GM21390 (cell line): ENCODE data around the gene FCSK.
A peak's percentile ranks its signal among the peaks of the same experiment; 100 is the strongest.
"Not testable (repeated sequence)": the region's sequence is repeated elsewhere in the genome, so short reads cannot be mapped to it uniquely, and the experiment has no call there.

ENCODE experiments used
- ATAC-seq: cut with Tn5 transposase; IDR thresholded peaks from one replicate; pipeline ENCODE4 v1.9.1; 2021; ENCODE audit not compliant: unreplicated experiment

The FCSK gene

GRCh38 chr16:70454222-70455034 lies at the start of gene FCSK:
FCSK (plus strand) TSS chr16:70454595; CDS start chr16:70463191, 8,596 bp downstream.
- peak; percentile 89 for ATAC-seq

DNA sequence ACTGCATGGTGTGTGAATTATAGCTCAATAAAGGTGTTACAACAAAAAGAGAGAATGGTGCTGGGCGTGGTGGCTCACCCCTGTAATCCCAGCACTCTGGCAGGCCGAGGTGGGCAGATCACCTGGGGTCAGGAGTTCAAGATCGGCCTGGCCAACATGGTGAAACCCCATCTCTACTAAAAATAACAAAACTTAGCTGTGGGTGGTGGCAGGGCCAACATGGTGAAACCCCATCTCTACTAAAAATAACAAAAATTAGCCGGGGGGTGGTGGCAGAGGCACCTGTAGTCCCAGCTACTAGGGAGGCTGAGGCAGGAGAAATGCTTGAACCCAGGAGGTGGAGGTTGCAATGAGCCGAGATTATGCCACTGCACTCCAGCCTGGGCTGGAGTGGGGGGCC lies 48.3 kb upstream of the FCSK start:
- not testable (repeated sequence) for ATAC-seq

GRCh38 chr16:70407811-70408274 lies 46.6 kb upstream of the FCSK start:
- no peak for ATAC-seq

GRCh38 chr16:70410734-70411133 lies 43.7 kb upstream of the FCSK start:
- ATAC-seq, result no peak

DNA sequence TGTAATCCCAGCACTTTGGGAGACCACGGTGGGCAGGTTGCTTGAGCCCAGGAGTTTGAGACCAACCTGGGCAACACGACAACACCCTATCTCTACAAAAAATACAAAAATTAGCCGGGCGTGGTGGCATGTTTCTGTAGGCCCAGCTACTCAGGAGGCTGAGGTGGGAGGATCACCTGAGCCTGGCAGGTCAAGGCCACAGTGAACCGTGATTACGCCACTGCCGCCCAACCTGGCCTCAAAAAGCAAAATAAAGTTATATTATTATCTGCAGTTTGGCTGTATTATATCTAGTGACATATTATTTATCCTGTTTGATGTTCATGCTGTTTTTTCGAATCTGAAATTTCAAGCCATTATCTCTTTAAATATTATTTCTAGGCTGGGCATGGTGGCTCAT lies 42.0 kb upstream of the FCSK start:
- ATAC-seq, result no peak

GRCh38 chr16:70413572-70413971 lies 40.8 kb upstream of the FCSK start:
- ATAC-seq, result not testable (repeated sequence)

- ATAC-seq, result peak; percentile 89
Observed at GRCh38 chr16:70416748-70417616, 37.4 kb upstream of the FCSK start.

DNA sequence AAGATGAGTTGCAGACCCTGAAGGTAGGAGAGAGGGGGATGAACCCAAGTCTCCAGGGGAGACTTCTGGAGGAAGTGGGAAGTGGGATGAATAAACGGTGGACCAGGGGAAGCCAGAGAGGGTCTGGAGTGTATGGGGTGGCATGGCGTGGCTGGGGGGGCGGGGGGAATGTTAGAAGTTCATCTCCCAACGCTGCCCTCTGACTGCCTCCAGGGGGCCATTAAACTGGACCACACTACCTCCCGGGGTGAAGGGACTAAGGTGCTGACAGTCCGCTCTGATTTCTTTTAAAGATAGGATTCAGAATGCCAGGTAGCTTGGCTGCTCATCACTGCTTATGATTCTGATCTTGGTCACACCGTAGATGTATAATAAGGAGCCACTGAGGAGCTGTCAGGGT lies 36.7 kb upstream of the FCSK start:
- no peak for ATAC-seq

DNA sequence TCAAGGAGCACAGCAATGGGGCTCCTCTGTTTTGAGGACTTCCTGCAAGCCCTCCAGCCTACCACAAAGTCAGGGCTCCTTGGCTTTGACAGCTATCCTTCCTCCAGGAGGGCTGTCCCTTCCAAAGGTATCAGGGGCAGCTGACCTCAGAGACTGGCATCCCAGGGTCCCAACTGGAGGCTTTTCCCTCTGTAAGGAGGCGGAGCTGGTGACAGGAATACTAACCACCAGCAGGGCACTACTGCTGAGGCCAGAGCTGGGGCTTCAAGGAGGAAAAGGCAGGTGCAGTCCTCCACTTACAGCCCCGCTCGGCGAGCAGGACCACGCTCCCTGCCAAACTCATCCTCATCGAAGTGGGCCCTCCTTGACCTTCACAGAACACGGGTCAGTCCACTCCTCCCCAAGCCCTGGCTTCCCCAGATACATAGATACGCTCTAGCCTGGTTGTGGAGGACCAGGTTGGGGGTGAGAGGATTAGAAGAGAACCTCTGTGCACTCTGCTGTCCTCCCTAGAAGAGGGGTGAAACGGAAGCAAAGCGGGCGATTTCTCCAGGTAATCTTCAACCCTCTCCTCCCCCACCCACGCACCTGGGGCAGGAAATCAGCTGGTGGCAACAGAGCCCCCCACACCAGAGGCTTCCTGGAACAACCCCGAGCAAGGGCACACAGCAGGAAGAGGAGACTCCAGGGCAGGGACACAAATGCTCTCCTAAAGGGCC lies 36.0 kb upstream of the FCSK start:
- no peak for ATAC-seq

DNA sequence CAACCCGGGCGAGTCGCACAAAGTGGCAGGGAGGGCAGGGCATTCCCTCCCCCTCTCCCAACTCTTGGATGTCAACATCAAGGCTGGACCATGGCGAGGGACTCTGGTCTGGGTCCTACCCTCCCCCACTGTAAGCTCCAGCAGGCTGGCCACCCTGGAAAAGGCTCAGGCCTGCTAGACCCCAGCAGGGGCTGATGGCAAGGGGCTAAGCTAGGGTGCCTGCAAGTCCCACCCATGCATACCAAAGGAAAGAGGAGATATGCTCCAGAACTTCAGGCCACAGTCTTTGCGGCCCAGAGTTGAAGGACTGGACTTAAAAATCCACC lies 35.4 kb upstream of the FCSK start:
- ATAC-seq, result no peak

- ATAC-seq, result no peak
Observed at GRCh38 chr16:70419384-70420327, 34.7 kb upstream of the FCSK start.

- ATAC-seq, result no peak
Observed at GRCh38 chr16:70421014-70421413, 33.4 kb upstream of the FCSK start.

DNA sequence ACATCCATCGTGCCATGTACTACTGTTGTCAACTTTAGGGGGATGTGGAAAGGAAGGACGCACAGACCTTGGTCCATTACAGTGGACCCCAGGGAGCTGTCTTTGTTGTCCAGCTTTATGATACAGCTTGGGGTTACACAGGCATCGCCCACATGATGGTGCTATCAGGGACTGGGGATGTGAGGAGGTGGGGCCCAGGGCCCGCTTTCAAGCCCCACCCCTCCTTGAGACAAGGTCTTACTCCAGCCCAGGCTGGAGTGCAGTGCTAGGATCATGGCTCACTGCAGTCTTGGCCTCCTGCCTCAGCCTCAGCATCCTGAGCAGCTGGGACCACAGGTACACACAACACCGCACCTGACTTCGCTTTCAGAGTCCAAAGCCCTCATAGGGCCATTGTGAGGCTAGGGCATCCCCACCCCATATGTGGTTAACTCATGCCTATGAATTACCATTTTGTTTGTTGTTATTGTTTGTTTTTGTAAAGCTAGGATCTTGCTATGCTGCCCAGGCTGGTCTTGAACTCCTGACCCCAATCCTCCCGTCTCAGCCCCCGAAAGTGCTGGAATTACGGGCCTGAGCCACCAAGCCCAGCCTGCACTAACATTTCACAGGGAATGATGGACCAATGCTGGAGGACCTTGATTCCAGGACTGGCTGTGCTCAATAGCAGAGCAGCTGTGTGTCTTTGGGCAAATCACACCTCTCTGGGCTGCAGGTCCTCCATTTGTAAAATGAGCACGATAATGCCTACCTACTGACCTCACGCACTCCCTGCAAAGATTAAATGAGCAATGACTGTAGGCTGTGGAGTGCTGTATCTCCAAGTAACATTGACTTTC lies 32.7 kb upstream of the FCSK start:
- ATAC-seq, result no peak

- no peak for ATAC-seq
Observed at GRCh38 chr16:70422543-70422942, 31.9 kb upstream of the FCSK start.

DNA sequence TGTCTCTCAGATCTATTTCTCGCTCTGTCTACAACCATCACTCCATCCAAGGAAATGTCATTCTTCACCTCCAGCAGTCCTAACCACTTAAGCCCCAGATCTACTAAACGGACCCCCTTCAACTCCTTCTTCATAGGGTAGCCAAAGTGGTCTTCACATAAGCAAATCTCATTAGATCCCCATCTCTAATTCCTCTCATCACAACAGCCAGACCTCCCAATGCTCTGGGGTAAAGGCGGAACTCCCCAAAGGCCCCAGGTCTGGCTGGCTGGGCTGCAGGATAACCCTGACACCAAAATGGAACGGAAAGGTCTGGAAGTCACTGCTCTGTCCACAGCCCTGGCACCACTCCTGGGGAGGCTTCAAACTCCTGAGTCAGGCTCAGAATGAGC lies 26.6 kb upstream of the FCSK start:
- no peak for ATAC-seq

- ATAC-seq, result no peak
Observed at GRCh38 chr16:70428178-70428998, 26.0 kb upstream of the FCSK start.

DNA sequence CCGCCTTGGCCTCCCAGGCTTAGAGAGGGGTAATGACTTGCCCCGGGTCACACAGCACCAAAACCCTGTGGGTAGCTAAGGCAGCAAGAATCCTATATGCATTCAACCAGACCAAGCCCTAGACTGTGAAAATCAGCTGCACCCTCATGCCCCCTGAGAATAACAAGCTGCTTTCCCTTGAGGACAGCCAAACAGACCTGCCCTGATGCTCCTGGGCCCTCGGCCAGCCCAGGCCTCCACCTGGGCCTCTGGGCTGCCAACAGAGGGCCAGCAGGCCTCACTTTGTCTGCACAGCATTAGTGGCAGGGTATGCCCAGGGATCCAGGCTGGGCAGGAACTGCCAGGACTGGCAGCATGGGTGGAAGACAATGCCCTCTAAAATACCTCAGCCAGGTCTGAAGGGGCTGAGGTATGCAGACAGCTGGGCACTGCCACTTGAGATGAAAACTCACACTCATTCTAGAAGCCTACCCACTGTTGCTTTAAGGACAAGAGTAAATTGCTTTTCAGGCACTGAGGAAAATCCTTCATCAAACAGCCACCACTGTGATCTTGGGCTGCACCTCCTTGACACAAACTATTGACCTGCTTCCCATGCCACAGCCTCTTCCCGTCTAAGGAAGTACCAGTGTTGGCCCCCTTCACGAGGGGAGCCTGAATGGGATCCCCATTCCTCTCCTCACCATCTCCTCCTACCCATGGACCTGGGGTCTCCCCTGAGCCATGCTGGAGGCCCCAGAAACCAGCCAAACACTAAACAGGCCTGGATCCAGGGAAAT lies 24.3 kb upstream of the FCSK start:
- no peak for ATAC-seq
